Measurements from ENCODE around the gene LRBA. TPM values are rescaled to one million over a fixed set of nuclear protein-coding genes. Genes with fewer than 3 reads are reported as not detected.

LRBA gene
- total and polyA plus RNA-seq, 2 of the 4 experiments (the other 2 are of a cell fraction) = 10.2 to 51.6 TPM

GRCh38 chr4:150278206-150278605, 736.9 kb downstream of the LRBA start:
- ChIA-PET POLR2A (ENCODE audit: unreplicated experiment) (no interaction called here), CTCF (no interaction called here)
- H3K36me3 ChIP-seq (ENCODE audit: control insufficient read depth, insufficient read depth, low read length) = peaks cover 1% of the 10 kb centered on the region; the same call in 1 of the 2 replicates
- H3K4ac ChIP-seq (ENCODE audit: low read depth, low read length) = peak overlapping the region; percentile 16; the same call in 1 of the 2 replicates
- H3K23ac ChIP-seq (ENCODE audit: low read depth, low read length) = no peak overlapping the region
- peak overlapping the region; percentile 62 for H2AK9ac ChIP-seq (replicated peaks; ENCODE audit: low read depth, low read length, poor library complexity)
- no peak overlapping the region for H3K4me2 ChIP-seq (ENCODE audit: low read depth, low read length)
- intact Hi-C loops (cut with micrococcal nuclease) (no loop called here), dilution Hi-C loops (cut with HindIII; ENCODE audit: low sequenced_read_pairs, unreplicated experiment) (no loop called here), in situ Hi-C loops (cut with MboI; ENCODE audit: low sequenced_read_pairs) (no loop called here)
- no peak for DNase-seq
- H3K27me3 ChIP-seq (ENCODE audit: control insufficient read depth, insufficient read depth, low read length) = no peaks in the 10 kb centered on the region
- H2BK15ac ChIP-seq (ENCODE audit: low read depth, low read length) = no peak overlapping the region
- H4K91ac ChIP-seq (ENCODE audit: insufficient read depth, low read depth, low read length) = no peak overlapping the region
- H2AK5ac ChIP-seq (ENCODE audit: low read depth, low read length) = 0 out of 2 replicates have a peak overlapping the region, but pooled peaks have one; percentile 18
- WGBS, 2 experiments (ENCODE audit: extremely low coverage in 2 of 2, insufficient read length in 1 of 2) = 90% methylated on average over 2 of the region's 2 CpGs; no CpG with 5 or more reads in 1 of the 2 experiments
- no peak overlapping the region for H4K8ac ChIP-seq (ENCODE audit: low read depth in 2 of 2, low read length in 2 of 2)
- H3K18ac ChIP-seq (ENCODE audit: low read depth, low read length) = no peak overlapping the region
- peaks cover 0 to 5% of the 10 kb centered on the region in 2 experiments; a peak in 1 of 4 replicates for H3K79me1 ChIP-seq (ENCODE audit: low read depth in 1 of 2, low read length in 2 of 2)
- no peak overlapping the region for H3K9ac ChIP-seq (ENCODE audit: low read depth, low read length)
- no peak overlapping the region for H3K56ac ChIP-seq (ENCODE audit: extremely low read depth, insufficient read depth, low read length)
- peaks cover 14% of the 10 kb centered on the region for H3K9me1 ChIP-seq (ENCODE audit: insufficient read depth, low read length)
- H2AFZ ChIP-seq (replicated peaks; ENCODE audit: low read length, poor library complexity) = no peak overlapping the region
- ATAC-seq (ENCODE audit: low read depth) = no peak
- H3K4me1 ChIP-seq (ENCODE audit: control insufficient read depth, insufficient read depth, low read length) = peaks cover 15% of the 10 kb centered on the region
- H3K14ac ChIP-seq (replicated peaks; ENCODE audit: low read depth, low read length) = no peak overlapping the region
- H4K20me1 ChIP-seq (ENCODE audit: insufficient read depth, low read length) = no peaks in the 10 kb centered on the region
- H4K5ac ChIP-seq (ENCODE audit: low read depth, low read length) = no peak overlapping the region
- TF ChIP-seq FOS (IDR thresholded peaks at IDR 0.05; ENCODE audit: low read depth, low read length) (no peak), RCOR1 (IDR thresholded peaks at IDR 0.05; ENCODE audit: insufficient replicate concordance, low read length) (no peak), MAZ (IDR thresholded peaks at IDR 0.05; ENCODE audit: borderline replicate concordance, low read depth, low read length) (no peak), SMC3 (IDR thresholded peaks at IDR 0.05; ENCODE audit: low read depth, low read length) (no peak), RFX5 (IDR thresholded peaks at IDR 0.05; ENCODE audit: low read depth, low read length) (no peak), USF2 (IDR thresholded peaks at IDR 0.05; ENCODE audit: low read depth, low read length) (no peak), MAFK (IDR thresholded peaks at IDR 0.05; ENCODE audit: low read depth, low read length) (no peak), RAD21 (IDR thresholded peaks at IDR 0.05; ENCODE audit: low read length) (no peak), POLR2A (IDR thresholded peaks at IDR 0.05; ENCODE audit: low read depth, low read length) (no peak), CEBPB (IDR thresholded peaks at IDR 0.05; ENCODE audit: low read depth, low read length) (no peak), CHD1 (IDR thresholded peaks at IDR 0.05; ENCODE audit: low read depth, low read length) (no peak), CTCF (conservative IDR thresholded peaks at IDR 0.05; ENCODE audit: low read depth, low read length) (no peak), BHLHE40 (IDR thresholded peaks at IDR 0.05; ENCODE audit: low read depth, low read length) (no peak), MXI1 (IDR thresholded peaks at IDR 0.05; ENCODE audit: borderline replicate concordance, low read depth, low read length) (no peak), NFE2L2 (IDR thresholded peaks at IDR 0.05; ENCODE audit: low read depth, low read length) (no peak)
- TF ChIP-seq, protein P1, sequence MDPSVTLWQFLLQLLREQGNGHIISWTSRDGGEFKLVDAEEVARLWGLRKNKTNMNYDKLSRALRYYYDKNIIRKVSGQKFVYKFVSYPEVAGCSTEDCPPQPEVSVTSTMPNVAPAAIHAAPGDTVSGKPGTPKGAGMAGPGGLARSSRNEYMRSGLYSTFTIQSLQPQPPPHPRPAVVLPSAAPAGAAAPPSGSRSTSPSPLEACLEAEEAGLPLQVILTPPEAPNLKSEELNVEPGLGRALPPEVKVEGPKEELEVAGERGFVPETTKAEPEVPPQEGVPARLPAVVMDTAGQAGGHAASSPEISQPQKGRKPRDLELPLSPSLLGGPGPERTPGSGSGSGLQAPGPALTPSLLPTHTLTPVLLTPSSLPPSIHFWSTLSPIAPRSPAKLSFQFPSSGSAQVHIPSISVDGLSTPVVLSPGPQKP (IDR thresholded peaks at IDR 0.05; ENCODE audit: borderline replicate concordance, low read depth, low read length) = no peak
- BruUV-seq (replicated peaks) = no TSS peak
- no peaks in the 10 kb centered on the region for H3K9me3 ChIP-seq (ENCODE audit: control insufficient read depth, insufficient read depth, low read length)
- no peak overlapping the region for H2BK20ac ChIP-seq (ENCODE audit: low read depth, low read length)
- no peak overlapping the region for H3K27ac ChIP-seq (ENCODE audit: insufficient read depth, low read length)
- no peak overlapping the region; the same call in 1 of the 2 replicates for H2BK120ac ChIP-seq (ENCODE audit: low read depth, low read length)
- no peak overlapping the region for H2BK5ac ChIP-seq (ENCODE audit: low read depth, low read length, poor library complexity, severe bottlenecking)
- no peak overlapping the region for H3K4me3 ChIP-seq (ENCODE audit: insufficient read depth, low read depth, low read length)
